GM19452 (cell line): ENCODE data around the gene ALLC.
"Not testable (repeated sequence)": the region's sequence is repeated elsewhere in the genome, so short reads cannot be mapped to it uniquely, and the experiment has no call there.

ENCODE experiments used
- ATAC-seq: cut with Tn5 transposase; IDR thresholded peaks from one replicate; pipeline ENCODE4 v1.9.1; 2021; ENCODE audit not compliant: unreplicated experiment

Gene ALLC

DNA sequence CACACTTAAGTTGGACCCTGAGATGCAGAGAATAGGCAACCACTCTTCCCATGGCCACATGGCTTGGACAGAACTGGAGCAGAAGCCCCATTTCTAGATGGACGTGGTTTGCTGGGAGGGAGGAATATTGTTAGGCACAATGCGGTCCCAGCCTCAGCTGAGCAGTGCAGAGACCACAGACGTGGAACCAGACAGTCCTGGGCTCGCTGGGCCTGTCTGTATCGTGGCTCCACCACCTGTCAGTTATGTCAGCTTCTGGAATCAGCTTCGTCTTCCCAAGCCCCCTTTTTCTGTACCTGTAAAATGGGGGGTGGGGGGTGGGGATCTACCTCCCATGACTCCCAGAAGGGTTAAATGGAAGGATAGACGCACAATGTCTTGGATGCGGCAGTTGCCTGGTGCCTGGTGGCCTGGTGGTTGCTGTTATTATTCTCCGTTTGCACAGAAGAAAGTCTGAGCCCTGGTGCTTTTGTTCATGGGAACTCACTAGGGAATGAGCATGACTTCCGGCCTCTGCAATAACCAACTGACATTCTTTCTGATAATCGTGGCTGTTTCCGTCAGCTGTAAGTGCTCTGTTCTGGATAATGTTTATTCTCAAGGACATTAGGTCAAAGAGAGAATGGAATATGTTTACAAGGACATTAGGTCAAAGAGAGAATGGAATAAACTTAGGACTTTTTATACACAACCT is 31.7 kb upstream of the ALLC start:
- no peak for ATAC-seq

GRCh38 chr2:3626812-3627499 is 31.0 kb upstream of the ALLC start:
- no peak for ATAC-seq

DNA sequence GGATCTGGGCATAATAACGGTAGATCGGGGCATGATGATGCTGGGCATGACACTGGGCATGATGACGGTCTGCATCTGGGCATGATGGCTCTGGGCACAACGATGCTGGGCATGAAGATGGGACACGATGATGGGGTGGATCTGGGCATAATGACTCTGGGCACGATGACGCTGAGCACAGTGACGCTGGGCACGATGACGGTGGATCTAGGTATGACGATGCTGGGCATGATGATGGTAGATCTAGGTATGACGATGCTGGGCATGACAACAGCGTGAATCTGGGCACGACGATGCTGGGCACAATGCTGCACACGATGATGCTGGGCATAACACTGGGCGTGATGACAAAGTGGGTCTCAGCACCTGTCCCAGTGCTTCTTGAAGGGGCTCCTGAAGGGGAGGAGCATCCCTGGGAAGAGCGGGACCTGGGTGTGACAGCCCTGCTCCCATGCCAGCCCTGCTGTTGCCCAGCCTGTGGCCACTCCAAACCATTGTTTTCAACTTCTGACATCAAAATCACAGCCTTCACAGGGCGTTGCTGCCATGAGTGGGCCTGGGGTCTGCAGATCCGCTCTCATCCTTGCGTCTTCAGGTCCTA is 30.4 kb upstream of the ALLC start:
- no peak for ATAC-seq

DNA sequence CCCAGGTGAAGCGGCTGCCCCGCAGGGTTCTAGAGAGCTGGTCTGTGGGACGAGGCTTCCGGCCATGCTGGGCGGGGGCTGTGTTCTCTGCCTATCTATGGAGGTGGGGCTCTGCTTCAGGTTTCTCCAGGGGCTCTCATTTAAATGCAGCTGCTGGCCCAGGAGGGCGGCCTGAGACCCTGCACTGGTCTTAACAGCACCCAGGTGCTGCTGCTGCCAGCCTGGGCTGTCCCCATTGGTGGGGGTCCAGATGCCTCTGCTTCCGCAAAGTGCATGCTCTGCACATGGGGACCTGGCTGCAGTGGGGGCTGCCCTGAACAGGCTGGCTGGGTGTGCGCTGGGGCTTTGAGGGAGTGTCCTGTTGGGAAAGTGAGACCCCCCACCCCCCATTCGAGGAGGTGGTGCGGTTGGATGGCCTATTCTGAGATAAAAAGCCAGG is 29.7 kb upstream of the ALLC start:
- ATAC-seq: no peak

- no peak for ATAC-seq
Observed at GRCh38 chr2:3628800-3629199, 29.2 kb upstream of the ALLC start.

- ATAC-seq: no peak
Observed at GRCh38 chr2:3630631-3631030, 27.4 kb upstream of the ALLC start.

DNA sequence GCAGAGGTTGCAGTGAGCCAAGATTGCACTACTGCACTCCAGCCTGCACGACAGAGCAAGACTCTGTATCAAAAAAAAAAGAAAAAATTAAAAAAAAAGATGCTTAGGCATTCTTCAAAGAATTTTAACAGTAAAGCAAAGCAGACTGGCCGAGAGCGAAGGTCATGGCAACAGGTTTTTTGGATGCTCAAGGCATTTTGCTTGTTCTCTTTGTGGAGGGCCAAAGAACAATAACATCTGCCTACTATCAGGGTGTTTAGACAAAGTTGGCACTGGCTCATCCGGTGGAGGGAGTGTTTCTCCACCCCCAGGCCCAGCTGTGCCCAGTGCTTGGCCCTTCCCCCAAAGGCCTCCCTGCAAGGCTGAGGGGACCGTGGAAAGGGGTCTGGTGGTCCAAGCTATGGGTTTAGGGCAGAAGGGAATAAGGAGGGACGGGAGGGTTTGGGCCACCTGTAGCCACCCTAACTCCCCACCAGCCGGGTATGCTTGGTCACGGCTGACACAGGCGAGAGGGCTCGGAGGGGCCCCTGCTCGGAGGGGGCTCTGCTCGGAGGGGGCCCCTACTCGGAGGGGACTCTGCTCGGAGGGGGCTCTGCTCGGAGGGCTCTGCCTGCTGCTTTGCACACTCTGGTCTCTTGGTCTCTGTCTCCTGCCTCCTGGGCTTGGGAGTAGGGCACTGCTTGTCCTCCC is 26.7 kb upstream of the ALLC start:
- ATAC-seq: no peak

- no peak for ATAC-seq
Observed at GRCh38 chr2:3631851-3632659, 25.9 kb upstream of the ALLC start.

GRCh38 chr2:3633089-3633981 is 24.7 kb upstream of the ALLC start:
- ATAC-seq: no peak

- ATAC-seq: no peak
Observed at GRCh38 chr2:3633982-3634595, 23.9 kb upstream of the ALLC start.

DNA sequence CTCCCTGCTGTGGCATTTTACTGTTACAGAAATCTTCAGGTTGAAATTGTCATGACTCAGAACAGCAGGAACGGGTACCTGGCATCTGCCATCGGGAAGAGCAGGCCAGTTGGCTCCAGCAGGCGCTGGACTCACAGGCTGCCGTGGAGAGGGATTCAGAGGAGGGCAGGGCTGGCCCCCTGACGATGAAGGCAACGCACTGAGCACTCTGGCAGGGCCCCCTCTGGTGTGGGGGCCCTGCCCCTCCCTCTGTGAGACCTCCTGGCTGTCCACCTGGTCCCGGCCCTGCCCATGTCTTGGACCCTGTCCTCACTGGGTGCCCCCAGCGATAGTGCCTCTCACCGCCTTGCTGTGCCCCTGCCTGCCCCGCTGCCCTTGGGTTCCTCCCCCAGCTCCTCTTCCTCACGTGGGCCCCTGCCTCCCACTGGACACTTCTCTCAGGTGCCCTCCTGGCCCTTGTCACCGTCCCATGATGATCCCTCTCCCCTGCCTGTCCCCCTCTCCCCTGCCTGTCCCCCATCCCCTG is 23.3 kb upstream of the ALLC start:
- ATAC-seq: no peak

DNA sequence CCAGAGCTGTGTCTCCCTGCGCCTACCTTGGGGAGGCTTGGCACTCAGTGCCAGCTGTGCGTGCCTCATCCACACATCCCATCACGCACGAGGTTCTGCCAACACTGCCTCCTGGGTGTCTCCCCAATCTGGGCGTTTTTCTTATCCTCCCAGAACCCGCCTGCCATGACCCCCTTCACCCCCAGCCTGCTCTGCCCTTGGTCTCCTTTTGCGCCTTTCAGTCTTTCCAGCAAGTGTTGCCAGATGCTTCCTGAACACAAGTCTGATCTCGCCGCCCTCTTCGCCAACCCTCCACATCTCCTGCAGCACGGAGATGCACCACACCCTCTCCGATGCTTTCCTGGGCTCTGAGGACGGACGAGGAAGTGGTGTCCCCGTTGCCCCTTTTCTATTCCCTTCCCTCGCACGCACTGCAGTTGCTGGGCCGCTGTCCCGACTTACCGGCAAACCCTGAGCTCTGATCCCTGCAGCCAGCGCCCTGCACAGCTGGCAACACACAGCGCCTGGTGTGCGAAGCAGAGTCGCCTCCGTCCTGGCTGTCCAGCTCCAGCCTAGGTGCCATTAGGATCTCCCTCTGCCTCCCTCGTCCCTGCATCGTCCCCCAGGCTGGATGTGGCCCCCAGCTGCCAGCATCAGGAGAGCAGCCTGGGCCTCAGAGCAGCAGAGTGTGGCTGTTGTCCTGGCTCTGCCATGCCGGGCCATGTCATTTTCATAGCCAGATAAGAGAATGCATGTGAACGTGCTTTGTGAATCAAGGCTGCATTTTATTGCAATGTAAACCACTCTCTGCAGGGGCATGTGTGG is 22.6 kb upstream of the ALLC start:
- no peak for ATAC-seq

GRCh38 chr2:3635975-3636327 is 22.0 kb upstream of the ALLC start:
- not testable (repeated sequence) for ATAC-seq

DNA sequence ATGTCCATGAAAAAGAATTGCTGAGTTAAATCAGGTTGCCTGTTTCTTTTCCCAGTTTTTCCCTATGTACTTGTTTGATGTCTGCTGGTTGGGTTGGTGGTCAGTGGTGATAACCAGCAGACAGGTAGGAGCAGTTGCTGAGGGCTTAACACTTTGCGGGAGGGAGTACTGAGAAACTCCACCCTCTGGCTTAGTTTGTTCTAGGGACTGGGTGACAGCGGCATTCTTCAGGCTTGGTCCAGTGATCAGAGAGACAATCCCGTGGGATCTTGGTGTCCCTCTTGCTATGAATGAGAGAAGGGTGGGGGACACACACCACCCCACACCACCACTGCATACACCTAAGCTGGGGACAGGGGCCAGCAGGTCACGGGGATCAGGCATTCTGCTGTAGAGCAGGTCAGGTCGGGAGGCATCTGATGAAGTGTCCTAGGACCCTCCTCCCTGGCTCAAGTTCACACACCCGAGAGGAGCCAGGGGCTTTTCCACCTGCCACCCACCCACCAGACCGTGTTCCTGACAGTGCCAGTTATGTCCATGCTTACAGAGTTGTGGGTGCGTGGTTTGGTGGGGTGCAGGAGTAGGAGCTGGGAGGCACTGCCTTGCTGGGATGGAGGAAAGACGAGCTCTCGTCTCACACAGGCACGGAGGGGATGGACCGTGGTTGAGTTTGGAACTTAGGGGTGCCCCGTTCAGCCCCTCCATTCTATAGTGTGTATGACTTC is 21.3 kb upstream of the ALLC start:
- ATAC-seq: no peak

GRCh38 chr2:3637311-3637675 is 20.7 kb upstream of the ALLC start:
- no peak for ATAC-seq

- no peak for ATAC-seq
Observed at GRCh38 chr2:3637692-3638455, 20.1 kb upstream of the ALLC start.

DNA sequence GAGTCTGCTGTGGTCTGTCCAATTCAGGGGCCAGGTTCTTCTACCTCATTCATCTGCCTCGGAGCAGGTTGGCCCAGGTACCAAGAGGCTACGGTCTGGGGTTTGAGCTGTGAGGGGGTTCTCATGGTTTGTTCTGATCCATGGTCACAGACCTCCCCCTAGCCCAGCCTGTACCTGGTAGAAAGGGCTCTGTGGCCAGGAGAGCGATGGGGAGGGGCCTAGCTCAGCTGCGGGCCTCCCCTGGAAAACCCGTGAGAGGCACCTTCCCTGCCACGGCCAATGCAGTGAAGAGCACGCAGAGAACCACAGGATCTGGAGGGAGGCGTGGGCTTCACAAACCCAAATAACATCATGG is 19.6 kb upstream of the ALLC start:
- ATAC-seq: no peak
